Activated gamma-delta T cell treated with anti-CD3 and anti-CD28 coated beads, Interleukin-2, amount 50 U/mL, for 16 hours (primary cell): ENCODE results near the gene MED14.

ENCODE experiments used
- DNase-seq: peaks from one replicate; pipeline ENCODE4 v3.0.0-alpha.2; 2020; ENCODE audit warnings: low read depth

Gene MED14

DNA sequence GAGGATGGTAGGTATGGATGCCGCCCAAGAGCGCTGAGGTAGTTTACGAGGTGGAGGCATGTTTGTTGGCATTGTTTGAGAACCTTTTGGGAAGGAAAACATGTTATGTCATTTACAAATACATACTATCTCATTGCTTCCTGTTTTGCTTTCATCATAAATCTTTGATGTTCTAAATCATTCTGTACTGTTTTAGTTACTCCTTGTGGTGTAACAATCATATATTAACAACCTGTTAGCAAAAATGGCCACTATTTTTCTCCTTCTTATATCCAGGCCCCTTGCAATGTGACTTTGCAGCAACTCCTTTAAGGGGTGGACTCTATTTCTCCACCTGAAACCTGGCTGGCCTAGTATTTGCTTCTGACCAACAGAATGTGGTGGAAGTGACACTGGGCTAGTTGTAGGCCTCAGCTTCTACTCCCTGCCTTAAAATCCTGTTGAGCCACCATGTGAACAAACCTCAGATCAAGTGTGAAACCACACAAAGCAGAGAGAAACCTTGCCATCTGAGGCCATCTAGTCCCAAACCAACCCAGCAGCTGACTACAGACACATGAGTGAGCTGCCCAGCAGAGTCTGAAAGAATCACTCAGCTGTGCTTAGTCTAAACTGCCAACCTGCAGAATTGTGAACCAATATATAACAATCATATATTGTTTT is 72.1 kb downstream of the MED14 start:
- no peak for DNase-seq

DNA sequence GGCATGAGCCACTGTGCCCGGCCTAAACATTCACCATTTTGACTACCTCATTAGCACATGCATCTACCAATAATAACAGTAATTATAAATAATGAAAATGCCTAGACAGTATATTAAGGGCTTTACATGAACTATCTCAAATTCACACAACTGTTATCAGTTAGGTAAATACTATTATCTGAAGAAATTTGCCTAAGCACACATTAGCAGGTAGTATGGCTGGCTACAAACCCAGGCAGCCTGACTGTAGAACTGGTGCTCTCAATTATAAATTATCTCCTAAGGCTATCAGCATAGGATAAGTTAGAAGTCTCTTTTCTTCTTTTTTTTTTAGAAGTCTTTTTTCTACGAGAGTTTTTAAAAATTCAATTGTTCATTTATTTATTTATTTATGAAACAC is 73.9 kb downstream of the MED14 start:
- no peak for DNase-seq

DNA sequence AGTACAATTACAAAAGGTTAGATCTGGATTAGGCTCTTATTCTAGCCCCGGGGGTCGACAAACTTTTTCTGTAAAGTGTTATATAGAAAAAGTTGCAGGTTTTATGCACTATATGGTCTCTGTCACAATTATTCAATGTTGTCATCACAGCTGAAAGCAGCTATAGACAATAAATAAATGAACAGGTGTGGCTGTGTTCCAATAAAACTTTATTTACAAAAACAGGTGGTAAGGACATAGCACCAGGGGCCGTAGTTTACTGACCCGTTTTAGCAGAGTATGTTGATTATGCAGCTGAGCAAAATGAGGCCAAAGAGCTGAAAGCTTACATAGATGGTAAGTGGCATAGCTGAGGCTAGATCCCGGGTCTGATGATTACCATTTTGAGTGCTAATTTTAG is 75.0 kb downstream of the MED14 start:
- no peak for DNase-seq

- no peak for DNase-seq
These were observed 81.8 kb downstream of the MED14 start for GRCh38 chrX:40653535-40653934.

GRCh38 chrX:40652664-40653063 is 82.7 kb downstream of the MED14 start:
- no peak for DNase-seq

- peak; percentile 76 for DNase-seq
These were observed 83.6 kb downstream of the MED14 start for GRCh38 chrX:40651620-40652223.

- DNase-seq: peak; percentile 95
These were observed 87.8 kb downstream of the MED14 start, which contains the start of gene CXorf38 for GRCh38 chrX:40647307-40648197. Gene CXorf38 (minus strand): TSS chrX:40647561. CDS start chrX:40647520, 41 bp downstream.

DNA sequence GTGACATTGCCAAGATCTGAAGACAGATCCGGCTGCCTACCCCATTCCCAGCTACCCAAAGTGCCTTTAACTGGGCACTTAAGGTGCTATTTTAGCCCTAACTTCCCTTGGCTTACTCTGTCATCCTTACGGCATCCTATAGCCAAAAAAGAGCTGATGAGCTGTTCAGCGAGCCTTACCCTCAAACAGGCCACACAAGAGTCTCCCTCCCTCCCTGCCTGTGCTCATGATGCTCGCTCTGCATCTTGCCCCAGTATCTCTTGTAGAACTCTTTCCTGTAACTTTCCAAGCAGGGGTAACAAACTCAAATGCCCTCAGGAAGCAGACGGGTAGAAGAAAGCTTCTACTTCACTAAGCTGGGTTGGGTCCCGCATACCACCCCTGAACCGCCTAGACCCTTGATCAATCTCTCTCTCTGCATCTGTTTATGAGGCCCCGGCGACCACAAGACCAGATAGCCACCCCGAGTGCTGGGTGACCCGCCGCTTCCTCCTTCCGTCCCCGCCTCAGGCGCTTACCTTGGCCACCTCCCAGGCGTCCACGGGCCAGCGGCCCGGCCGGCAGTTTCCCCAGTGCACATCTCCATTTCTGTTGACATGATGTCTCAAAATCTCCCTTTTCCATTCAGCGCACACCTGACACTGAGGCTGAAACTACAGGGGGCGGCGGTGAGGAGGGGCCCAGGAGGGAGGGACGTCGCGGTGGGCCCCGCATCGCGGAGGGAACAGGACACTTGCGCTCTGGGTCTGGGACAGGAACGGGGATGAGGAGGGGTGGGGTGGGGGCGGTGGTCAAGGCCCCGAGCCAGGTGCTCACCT is 88.6 kb downstream of the MED14 start:
- peak; percentile 9 for DNase-seq

DNA sequence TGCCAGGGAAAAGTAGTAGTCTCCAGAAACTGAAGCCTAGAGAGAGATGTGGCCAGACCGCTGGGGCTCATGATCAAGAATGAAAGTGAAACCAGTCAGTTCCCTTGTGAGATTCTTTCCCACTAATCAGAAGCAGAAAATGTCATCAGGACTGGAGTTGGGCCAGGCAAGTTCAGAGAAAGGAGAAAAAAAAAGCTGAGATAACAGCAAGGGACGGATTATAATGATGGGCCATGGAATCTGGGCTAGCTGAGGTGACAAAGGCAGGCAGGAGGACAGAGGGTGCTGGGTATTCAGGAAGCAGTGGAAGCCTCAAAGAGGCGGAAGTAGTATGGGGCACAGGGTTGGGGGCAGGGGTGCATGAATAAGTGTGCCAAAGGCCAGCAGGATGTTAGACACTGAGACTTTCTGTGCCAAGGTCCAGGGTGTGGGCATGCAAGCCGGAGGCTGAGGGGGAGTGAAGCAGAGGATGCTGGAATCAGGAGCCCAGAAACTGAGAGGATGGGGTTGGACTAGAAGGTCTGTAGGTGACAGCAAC is 90.5 kb downstream of the MED14 start:
- DNase-seq: peak; percentile 23

GRCh38 chrX:40644176-40644575 is 91.2 kb downstream of the MED14 start:
- no peak for DNase-seq

- DNase-seq: no peak
These were observed 97.7 kb downstream of the MED14 start for GRCh38 chrX:40637687-40638086.

GRCh38 chrX:40632199-40632598 is 103.1 kb downstream of the MED14 start:
- DNase-seq: no peak

GRCh38 chrX:40628506-40628905 is 106.8 kb downstream of the MED14 start:
- no peak for DNase-seq

DNA sequence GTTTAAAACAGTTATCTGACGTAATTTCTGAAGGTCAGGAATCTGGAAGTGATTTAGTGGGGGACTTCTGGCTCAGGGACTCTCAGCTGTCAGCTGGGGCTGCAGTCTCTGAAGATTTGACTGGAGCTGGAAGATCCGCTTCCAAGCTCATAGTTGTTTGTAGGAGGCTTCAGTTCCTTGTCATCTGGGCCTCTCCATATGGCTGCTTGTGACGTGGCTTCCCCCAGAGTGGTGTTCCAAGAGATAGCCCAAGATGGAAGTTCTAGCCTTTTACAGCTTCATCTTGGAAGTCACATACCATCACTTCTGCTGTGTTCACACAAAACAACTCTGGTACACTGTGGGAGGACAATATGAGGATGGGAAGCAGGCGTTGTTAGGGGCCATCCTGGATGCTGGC is 110.0 kb downstream of the MED14 start:
- no peak for DNase-seq

- no peak for DNase-seq
These were observed 111.7 kb downstream of the MED14 start for GRCh38 chrX:40623665-40624064.

GRCh38 chrX:40623139-40623536 is 112.2 kb downstream of the MED14 start, which contains the start of gene MPC1L:
Gene MPC1L (plus strand): TSS chrX:40623428. CDS start chrX:40623566, 138 bp downstream.
- DNase-seq: no peak

DNA sequence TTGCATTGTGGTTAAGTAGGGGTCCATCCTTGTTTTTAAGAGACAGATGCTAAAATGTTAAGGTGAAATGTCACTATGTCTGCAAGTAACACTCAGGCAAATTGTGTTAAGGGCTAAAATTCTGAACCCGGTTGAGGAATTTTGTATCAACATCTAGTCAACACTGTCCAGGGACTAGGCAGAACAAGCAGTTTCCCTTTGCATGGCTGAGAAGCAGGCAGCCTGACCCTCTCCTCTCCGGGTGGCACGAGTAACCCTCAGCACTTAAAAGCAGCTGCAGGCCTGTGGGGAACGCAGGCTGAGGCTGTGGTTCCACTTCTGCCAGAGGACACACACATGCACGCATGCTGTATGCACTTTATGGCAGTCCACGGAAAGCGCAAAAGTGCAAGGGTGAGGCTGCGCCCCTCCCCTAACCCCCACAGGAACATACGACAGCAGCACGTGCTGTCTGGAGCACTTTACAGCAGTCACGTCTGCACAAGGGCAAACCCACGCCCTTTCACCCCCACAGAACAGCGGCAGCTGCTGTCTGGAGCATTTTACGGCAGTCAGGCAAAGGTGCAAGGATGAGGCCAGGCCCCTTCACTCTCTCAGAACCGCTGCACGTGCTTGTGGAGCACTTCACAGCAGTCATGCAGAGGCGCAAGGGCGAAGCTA is 112.7 kb downstream of the MED14 start:
- no peak for DNase-seq

DNA sequence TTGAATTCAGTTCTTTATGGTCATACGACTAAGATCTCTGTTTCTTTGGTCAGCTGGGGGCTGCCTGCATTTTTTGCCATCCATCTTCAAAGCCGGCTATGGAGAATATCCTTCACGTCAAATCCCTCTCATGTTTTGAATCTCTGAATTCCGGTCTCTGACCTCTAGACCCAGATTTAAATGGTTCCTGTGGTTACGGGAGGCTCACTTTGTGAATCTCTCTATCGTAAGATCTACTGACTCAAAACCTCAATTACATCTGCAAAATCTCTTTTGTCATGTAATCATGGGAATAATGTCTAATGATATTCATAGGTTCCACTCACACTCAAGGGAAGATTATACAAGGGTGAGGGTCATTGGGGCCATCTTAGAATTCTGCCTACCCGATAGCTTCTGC is 117.8 kb downstream of the MED14 start:
- DNase-seq: no peak

GRCh38 chrX:40615976-40616375 is 119.4 kb downstream of the MED14 start:
- no peak for DNase-seq

- DNase-seq: no peak
These were observed 122.8 kb downstream of the MED14 start for GRCh38 chrX:40612511-40612910.

DNA sequence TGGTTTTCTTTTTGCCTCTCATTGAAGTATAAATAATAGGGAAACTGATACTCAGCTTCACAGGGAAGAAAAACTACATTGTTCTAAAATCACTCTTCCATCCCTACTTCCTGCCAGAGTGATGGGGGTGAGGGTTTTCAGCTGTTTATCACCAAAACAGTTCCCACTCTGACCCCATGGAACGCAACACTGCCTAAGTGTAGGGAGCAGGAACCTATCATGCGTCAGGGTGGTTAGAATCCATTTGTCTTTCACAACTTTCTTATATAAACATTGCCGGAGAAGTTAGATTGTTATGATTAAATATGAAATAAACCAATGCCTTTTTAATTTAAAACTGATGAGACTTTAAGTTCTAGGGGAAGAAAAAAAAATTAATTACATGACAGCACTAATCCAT is 128.0 kb downstream of the MED14 start:
- no peak for DNase-seq
